ENCODE data around the gene IGDCC3.
"Not testable (repeated sequence)": the region's sequence is repeated elsewhere in the genome, so short reads cannot be mapped to it uniquely, and the experiment has no call there.

The IGDCC3 gene

GRCh38 chr15:65368302-65369211 is 9.2 kb downstream of the IGDCC3 start:
- DNase-seq, result no peak

- DNase-seq, result no peak
Measured at GRCh38 chr15:65366122-65366892, 11.5 kb downstream of the IGDCC3 start.

GRCh38 chr15:65365229-65365628 is 12.6 kb downstream of the IGDCC3 start:
- no peak for DNase-seq

DNA sequence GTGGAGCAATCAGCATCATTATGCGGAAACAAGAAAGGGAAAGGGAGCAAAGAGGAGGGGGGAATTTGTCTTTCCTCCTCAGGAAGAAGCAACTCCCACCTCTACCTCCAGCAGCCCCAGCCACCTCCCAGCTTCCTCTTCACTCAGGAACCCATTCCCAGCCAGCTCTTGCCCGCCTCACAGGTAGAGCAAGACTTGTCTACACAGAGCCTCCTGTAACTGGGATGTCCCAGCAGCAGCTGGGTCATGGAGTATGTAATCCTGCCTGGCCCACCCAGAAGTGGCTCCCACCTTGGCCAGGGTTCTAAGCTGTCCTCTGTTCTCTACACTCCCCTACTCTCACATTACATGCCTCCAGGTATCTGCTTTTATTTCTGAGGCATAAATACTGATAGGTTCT is 14.0 kb downstream of the IGDCC3 start:
- no peak for DNase-seq

DNA sequence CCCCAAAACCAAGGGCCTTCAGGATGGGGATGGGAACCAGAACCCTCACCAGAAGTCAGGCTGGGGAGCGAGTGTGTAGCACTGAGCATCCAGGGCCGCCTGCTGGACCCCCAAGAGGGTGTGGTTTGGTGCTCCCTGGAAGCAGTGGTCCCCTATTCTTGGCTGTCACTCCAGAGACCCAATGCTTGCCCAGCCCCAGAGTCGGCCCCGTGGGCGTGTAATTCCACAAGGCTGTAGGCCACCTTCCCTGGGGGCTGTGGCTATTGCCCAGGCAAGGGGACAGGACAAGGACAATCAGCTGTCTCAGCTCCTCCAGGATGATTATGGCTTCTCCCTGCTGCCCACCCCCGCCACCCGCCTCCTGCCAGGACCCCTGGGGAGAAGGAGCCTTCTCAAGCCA is 14.5 kb downstream of the IGDCC3 start:
- no peak for DNase-seq

- DNase-seq, result no peak
Measured at GRCh38 chr15:65362491-65362890, 15.3 kb downstream of the IGDCC3 start.

GRCh38 chr15:65361708-65362459 is 15.9 kb downstream of the IGDCC3 start:
- no peak for DNase-seq

DNA sequence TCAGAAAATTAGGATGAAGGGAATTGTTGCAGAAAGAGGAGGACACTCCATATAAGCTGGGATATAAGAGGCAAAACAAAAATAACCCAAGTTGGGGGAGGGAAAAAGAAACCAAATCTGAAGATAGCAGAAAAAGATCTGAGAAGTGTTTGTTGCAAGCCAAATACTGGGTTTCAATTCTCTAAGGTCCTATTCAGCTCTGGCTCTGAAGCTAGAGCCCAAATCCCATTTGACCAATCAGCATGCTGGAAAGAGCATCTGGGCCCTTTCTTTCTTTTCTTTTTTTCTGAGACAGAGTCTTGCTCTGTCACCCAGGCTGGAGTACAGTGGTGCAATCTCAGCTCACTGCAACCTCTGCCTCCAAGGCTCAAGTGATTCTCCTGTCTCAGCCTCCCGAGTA is 17.3 kb downstream of the IGDCC3 start:
- no peak for DNase-seq

DNA sequence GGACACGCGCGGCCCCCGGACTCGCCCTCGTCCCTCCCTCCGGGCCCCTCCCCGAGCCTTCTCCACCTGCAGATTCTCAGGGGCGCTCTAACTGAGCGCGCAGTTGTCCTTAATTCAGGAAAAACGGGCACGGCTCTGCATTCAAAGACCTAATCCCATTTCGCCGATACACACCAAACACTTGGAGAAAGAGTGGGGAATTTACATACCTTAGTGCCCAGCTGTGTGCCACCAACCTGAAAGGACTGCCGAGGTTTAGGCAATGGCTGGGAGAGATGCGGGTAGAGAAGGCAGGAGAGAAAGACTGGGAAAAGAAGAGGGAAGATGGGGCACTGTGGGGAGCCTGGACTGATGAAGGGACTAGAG is 21.8 kb downstream of the IGDCC3 start:
- no peak for DNase-seq

DNA sequence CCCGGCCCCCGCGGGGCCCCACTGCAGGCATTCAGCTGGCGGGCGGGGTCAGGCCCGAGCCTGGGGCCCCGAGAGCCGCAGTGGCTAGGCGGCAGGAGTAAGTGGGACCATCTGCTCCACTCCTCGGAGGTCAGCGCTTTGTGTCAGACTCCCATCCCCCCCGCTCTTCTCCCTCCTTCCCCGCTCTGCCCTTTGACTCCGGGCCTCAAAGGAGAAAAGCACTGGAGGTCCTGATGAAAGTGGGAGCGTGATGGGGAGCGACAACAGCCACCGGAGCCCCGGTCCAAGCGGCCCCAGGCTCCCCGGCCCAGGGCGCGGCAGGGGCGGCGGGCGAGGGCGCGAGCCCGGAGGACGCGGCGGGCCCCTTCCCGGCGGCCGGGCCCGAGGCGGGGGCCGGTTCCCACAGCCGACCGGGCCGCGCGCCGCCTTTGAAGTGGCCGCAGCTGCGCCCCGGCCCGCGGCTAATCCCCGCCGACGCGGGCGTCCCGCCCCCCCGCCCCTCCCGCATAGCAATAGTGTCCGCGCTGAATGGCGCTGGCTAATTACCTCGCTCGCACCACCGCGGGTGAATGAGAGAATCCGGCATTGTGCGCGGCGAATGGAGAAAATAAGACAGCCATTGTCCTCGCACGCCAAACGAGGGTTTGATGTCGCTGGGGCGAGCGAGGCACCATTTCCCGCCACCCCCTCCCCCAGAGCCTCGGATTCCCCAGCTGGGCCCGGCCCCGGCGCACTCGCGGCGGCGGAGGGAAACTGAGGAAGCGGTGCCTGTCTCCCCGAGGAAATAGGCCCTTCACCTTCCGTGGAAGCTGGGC is 22.4 kb downstream of the IGDCC3 start:
- DNase-seq, result no peak

- no peak for DNase-seq
Measured at GRCh38 chr15:65354835-65355172, 23.0 kb downstream of the IGDCC3 start.

GRCh38 chr15:65351972-65352371 is 25.8 kb downstream of the IGDCC3 start:
- DNase-seq, result not testable (repeated sequence)

DNA sequence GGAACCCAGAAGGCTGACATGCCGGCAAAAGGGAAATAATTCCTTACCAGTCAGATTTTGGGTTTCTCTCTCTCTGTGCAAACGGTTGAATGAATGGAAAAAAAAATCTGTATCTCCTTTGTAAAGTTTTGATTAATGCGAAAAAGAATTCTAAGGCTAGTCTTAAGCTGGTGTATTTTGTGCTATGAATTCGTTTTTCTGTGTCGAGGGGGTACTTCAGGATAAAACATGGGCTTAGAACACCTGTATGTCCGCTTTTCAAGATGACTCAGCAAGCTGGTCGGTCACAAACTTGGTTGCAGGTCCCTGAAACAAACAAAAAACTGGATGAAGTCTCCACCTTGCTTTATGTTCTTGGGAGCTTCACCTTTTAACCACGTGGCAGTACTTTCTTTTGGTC is 28.5 kb downstream of the IGDCC3 start:
- no peak for DNase-seq

DNA sequence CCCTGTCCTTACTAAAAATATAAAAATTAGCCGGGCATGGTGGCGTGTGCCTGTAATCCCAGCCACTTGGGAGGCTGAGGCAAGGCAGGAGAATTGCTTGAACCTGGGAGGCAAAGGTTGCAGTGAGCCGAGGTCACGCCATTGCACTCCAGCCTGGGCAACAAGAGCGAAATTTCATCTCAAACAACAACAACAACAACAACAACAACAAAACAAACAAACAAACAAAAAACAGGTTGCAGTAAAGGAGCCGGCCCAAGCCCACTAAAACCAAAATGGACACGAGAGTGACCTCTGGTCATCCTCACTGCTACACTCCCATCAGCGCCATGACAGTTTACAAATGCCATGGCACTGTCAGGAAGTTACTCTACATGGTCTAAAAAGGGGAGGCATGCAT is 30.0 kb downstream of the IGDCC3 start:
- DNase-seq, result not testable (repeated sequence)

DNA sequence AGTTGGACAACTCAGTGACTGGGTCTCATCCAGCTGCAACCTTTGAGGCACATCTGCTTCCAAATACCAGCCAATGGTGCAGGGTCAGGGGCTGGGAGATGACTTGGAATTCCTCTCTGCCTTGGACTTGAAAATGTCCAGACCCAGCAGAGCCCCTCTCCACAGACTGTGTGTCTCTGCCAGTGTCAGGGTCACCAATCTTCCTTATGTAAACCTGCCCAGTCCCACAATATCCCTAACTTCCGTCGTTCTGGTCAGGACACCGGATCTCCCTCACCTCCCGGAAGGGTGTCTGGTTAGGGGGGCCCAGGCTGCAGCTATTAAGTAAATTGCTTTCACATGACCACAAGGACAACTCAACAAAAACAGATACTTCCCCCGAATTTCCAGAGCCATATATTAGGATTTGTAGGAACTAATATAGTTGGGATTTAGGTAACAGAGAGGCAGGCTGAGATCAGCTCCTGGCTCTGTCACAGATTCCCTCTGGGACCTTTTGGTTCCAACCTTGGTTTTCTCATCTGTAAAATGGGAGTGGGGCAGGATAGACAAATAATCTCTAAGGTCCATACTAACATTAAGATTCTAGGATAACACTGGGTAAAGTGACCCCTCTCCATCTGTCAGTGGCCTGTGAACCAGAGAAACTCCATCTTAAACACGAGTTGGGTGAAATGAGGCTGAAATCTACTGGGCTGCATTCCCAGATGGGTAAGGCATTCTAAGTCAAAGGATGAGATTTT is 30.8 kb downstream of the IGDCC3 start:
- DNase-seq, result no peak

GRCh38 chr15:65344914-65345275 is 32.9 kb downstream of the IGDCC3 start:
- no peak for DNase-seq

DNA sequence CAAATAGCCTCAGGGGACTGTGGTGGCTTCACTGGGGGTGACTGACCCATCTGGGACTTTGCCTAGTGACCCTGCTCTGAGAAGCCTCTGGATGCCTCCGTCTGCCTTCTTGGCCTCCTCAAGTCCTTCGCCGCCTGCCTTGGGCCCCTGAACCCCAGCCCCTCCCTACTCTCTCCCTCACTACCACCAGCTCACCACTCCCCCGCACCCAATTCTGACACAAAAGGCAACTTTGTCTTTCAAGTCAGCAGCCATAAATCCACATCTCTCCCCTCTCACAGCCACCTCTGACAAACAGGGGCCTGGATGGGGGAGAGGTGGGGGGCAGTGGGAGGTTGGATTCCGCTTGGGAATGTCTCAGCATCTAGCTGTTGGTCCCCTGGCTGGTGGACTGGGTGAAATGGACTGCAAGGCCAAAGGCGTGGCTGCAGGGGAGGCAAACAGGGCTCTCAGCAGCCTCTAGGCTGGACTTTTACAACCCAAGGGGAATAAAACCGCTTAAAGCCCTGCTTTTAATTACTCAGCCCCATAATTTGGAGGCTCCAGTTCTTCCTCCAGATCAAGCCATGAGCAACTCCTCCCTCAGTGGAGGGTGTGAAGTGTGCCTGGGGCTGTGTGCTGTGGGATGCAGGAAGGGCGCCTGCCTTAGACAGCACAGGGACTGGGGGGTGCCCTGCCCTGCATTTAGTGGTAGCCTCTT is 33.4 kb downstream of the IGDCC3 start:
- no peak for DNase-seq

DNA sequence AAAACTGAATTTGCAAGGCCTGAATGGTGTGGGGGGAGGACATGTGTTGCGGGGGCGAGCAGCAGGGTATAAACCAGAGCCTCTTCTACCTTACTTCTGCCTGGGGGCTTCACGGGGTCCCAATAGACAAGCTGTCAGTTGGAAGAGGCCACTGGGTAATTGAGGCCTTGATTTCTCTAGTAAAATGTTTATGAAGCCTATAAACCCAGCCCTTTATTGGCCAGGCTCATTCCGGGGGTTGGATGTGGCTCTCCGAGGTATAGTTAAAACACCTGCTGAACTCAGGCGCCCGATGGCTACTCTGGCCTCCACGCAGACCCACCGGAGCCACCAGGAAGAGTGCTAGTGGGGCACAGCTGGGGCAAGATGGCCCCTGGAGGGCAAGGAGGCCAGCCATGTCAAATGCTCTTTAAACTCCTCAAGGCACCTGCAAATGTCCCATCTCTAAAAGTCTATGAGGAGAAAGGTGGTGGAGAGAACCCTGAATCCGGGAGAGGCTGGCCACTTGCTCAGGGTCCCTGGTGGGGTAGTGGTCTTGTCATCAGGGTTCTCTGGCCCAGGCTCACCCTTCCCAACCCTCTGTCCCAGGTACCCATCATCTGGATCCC is 34.3 kb downstream of the IGDCC3 start:
- DNase-seq, result no peak

- no peak for DNase-seq
Measured at GRCh38 chr15:65342493-65342892, 35.3 kb downstream of the IGDCC3 start.

GRCh38 chr15:65339920-65340319 is 37.9 kb downstream of the IGDCC3 start:
- no peak for DNase-seq

- no peak for DNase-seq
Measured at GRCh38 chr15:65339416-65339815, 38.4 kb downstream of the IGDCC3 start.

Data from activated naive CD4-positive, alpha-beta T cell treated with Interleukin-2 at 50 U/mL for 16 hours (primary cell).